DMS153 treated with DMSO at 0.1 percent for 48 hours (cell line): ENCODE results near the gene C14orf180.

ENCODE experiments used
- DNase-seq: peaks from one replicate; lab custom pipeline; 2025; ENCODE audit not compliant: unreplicated experiment; lab: John Stamatoyannopoulos, UW

The C14orf180 gene

DNA sequence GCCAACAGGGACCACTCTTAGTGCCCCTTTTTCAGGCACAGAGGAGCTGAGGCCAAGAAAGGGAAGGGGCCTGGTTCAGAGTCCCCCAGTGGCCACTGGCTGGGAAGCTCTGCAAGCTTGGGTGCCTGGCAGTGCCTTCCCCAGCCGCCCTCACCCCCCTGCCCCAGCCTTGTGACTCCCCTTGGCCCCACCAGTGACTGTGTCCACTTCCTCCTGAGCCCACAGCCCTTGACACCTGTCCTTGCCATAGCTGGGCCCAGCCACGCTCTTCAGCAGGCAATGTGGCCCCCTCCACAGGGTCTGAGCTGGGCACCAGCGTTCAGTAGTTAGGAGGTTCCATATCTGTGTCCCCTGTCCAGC is 19.0 kb upstream of the C14orf180 start:
- DNase-seq = no peak

DNA sequence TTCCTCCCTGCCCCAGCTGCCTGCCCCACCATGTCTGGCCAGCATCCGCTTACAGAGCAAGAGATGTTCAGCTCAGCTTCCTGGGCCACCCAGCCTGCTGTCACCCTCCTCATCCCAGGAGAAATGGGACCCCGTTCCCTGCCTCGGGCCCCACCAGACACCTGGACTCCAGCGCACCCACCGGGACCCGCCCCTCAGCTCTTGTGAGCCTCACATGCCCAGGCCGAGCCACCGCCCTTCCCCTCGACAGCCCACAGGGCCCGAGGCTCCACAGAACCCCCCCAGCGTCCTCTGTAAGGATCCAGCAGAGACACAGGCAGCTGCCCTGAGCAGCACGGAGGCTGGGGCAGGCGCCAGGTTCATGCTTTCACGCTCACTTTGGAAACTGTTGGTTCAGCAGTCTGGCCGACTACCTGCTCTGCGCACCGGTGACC is 18.4 kb upstream of the C14orf180 start:
- DNase-seq = no peak

DNA sequence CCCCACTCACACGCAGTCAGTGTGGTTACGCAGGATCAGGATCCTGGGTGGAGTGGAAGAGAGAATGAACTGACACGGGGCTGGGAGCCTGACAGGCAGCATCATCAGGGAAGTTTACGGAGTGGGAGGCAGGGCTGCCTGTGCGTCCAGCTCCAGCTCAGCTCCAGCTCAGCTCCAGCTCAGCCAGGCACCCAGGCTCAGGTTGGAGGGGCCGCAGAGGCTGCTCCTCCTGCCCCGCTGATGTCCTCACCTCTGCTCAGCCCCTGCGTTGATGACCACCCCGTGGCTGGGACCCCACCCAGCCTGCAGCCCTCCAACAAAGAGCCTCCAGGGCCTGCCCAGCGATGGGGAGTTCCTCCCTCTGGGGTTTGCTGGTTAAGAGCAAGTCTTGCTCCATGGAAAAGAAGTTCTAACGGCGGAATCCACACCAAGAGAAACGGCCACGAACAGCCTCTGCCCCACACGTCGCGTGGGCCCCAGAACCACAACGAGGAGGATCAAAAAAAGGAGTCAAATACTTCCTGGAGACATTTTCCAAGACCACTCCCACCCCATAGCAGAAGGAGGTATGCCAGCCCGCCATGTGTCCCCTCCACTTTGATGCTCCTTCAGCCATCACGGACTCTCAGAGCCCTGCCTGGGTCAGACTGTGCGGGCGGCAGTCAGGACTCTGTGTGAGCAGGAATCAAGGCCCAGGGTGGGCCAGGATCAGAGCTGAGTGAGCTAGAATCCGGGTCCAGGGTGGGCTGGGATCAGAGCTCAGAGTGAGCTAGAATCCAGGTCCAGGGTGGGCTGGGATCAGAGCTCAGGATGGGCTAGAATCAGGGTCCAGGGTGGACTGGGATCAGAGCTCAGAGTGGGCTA is 17.7 kb upstream of the C14orf180 start:
- no peak for DNase-seq

DNA sequence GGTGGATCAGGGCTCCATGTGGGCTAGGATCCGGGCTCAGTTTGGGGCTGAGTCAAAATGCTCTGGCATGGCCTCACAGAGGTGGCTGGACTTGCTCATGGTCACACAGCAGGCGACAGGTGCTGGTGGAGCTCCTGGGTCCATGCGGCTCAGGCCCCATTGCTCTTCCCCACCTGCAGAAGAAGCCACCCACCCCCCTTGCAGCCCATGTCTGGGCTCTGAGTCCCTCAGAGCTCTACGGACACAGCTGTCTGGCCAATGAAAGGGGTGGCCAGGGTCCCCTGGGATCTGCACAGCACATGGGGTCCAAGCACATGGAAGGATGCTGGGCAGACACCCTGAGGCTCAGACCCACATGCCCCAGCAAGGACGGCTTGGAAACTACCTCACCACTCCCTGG is 17.0 kb upstream of the C14orf180 start:
- no peak for DNase-seq

DNA sequence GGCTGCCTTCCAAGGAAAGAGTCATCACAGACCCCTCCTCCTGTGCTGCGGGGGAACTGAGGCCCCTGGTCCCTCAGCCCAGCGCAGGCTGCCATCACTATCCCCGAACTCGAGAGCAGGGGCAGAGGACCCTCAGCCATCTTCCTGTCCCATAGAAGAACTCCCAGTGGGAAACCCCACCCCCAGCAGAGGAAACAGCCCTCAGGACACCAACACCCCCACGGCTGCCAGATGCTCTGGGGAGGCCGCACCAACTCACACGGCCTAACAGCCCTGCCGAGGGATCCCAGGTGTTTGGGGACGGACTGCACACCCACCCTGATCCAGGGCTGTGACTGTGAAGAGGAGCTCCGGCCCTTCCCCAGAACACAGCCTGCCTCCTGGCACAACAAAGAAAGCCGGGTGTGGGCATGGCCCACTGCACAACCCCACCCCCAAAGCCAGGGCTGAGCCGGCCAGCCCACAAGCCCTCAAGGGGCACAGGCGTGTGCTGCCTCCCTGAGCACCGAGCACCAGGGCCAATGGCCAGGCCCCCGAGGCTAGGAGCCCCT is 16.3 kb upstream of the C14orf180 start:
- no peak for DNase-seq

DNA sequence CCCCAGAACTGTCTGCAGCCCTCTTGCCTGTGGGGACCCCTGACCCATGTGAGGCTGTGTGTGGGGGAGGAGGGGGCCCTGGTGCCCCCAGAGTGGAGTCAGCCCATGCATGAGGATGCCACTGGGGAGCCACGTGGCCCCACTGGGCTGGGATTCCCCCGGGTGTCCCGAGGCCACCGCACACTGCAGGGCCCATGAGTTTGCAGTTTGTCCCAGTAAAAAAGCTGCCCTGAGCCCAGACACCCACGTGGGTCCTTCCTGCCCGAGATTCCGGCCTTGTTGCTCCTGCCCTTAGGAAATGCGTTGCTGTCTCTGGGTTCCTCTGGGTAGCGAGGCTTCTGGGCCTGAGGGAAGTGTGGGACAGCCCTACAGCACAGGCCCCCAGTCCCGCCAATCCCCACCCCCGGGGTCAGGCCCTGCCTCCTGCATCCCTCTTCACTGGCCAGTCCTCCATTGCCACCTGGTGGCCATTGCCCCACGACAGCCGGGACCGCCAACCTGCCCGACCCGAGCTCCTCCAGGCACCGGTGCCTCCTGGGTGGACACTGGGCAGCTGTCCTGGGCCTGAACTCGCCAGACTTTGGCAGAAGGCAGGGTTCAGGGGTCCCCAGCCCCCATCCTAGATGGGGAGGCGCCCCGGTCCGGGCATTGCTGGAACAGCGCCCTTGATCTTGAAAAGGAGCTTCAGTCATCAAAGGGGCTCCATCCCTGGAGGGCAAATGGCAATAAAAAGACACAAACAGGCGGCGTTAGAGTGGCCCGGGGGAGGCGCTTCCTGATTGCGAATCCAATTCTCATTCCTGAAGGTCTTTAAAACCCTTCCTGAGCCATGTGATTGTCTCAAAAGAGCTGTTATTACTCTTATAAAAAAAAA is 15.6 kb upstream of the C14orf180 start:
- DNase-seq = no peak

DNA sequence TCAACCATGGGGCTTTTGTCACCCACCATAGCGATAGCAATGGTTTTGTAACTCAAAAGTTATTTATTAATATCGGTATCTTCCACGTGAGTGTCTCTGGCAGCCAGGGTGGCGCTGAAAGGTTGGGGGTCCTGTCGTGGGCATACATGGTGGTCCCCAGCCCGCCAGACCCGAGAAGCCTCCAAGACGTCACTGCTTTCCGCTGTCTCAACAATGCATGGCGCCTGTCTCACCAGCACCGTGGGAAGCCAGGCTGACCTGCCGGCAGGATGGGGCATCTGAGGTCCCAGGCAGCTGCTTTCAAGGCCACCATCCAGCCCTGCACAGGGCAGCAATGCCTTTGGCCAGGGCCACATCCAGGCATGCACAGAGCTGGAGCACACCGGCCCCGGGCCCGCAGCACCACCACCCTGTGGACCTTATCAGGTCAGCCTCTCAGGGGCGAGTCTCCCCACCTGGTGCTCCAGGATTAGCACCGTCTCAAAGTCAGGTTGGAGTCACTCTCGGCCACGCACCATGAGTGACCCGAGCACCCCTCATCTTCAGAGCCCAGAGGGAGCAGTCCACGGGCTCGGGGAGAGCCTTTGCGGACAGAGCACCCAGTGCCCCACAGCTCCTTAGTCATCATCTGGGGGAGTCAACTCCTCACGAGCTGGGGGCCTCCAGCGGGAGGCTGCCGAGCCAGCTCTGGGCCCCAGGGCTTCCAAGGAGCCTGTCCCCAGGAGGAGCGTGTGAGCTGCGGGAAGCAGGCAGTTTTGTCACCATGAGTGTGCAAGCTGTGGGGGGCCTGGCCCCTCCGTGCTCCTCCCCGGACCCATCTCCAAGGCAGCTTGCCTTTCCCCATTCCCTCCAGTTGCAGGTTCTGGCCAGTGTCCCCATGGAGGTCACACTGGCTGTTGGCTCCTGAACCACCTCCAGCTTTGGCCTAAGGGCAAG is 14.6 kb upstream of the C14orf180 start:
- DNase-seq = no peak

DNA sequence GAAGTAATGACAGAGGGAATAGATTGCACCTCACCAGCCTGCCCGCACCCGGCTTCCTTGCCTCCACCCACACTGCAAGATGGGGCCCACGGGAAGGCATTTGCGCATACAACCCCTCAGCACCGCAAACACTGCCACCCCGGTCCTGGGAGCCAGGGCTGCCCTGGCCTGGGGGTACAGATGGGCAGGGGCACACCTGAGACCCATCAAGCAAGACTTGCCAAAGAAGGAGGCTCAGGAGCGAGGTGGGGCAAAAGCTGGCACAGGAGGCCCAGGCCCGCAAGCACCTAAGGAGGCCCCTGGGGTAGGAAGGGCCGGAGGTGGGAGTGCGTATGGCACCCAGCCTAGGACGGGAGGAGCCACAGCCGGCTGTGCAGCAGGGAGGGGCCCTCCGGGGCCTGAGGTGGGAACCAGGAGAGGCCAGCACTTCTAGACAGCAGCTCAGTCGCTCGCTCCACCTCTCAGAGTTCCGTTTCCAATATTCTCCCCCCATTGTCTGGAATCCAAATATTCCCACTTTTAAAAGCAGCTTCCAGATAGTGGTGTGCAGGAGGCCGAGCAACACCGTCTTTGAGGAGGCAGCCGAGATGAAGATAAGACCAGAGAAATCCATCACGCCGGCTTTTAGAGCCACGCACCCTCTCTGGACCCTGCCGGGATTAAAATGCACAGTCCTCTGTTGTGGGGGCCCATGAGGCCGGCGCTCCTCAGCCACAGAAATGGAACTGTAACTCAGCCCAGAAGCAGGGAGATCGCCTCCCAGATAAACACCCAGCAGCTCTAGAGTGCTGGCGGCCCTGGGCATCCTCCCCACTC is 12.2 kb upstream of the C14orf180 start:
- DNase-seq = no peak

DNA sequence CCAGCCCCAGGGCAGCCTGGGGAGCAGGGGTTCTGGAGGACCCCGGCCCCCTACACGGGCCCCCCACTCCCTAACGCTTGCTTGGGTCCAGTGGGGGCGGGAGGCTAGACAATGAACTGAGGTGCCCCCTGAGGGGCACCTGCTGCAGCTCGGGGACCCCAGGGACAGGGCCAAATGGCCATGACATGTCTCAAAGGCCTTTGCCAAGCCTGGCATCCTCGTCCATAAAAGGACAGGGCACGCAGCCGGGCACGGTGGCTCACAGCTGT is 11.7 kb upstream of the C14orf180 start:
- no peak for DNase-seq

DNA sequence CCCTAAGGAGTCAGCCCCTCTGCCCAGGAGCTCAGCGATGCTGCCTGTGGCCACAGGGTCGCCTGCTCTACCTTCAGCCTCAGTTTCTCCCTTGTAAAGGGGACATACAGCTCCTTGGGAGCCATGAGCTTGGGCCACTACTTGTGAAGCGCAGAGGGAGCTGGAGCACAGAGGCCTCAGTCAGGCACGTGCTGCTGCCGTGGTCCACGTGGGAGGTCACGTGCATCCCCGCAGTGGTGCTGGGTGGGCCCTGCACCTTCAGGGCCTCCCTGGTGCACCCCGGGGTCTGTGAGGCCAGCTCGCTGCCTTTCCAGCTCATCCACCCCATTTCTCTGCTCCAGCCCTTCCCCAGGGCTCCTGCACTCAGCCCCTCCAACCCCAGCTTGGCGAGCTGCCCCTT is 10.9 kb upstream of the C14orf180 start:
- DNase-seq = no peak

DNA sequence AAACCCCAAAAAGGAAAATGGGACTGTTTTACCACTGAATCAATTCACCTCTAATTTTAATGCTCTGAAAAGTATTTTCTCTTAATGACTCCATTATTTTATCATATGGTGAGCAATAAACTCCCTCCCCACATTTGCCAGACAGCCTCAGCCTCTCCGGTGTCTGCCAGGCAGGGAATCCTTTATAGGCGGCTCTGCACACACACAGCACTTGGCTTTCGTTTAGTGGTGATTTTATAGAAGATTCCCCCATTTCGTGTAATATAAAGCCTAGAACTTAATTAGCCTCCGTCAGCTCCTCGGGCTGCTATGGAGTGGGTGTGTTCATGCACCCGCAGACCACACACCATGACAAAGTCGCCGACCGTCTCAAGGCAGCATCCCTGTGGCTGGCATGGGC is 10.1 kb upstream of the C14orf180 start:
- DNase-seq = no peak

DNA sequence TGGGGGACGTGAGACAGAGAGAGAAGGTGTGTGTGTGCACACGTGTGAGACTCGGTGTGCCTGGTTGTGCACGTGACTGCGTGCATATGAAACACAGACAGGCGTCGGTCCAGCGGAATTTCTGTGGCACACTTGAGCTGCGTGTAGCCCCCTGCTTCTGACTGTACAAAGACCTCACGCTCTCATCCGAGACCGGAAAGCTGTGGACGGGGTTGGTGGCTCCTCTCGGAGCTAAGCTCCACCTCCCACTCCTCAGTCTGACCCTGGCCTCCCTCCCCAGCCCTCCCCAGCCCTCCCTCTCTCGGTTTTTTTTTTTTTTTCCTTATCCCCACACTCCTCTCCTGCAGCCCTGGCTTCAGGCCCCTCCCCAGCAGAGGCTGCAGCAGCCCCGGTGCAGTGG is 8.3 kb upstream of the C14orf180 start:
- no peak for DNase-seq

DNA sequence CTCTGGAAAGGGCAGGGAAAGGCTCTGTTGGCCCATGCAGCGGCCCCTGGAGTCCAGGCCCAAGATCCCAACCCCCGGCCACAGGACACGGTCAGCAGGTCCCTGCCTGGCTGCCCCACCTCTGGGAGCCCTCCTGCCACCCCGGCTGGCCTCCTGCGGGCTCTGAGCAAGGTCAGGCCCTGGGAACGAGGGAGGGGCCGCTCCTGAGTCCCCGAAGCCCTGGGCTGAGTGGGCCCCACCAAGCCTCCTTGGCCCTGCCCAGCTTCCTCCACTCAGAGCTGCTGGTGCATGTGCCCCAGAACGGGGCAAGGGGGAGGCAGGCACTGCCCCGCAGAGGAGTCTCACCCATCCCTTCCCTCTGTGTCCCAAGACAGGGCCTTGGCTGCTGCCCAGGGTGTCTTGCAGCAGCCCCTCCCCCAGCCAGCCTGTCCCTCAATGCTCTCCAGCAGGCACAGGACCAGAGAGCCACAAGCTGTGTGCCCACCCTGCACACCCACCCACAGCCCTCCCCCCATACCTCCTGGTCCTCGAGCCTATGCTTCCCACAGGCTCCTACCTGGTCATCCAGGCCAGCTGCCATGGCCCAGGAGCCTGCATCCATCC is 7.4 kb upstream of the C14orf180 start:
- DNase-seq = no peak

DNA sequence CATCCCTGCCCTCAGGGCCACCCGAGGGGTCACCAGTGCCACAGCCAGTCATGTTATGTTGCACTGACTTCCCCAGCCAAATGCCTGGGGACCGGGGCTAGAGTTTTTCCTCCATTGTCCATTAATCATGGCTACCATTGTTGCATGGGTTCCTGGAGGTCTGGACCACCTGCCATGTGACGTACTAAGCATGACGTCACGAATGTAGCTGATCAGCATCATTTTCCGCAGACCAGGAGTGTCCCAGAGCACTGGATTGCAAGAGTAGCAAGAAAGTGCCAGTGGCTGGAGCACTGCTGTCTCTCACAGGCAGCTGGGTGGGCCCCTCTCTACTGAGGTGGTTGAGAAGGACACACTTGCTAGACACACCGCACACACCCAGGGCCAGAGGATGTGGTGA is 6.9 kb upstream of the C14orf180 start:
- no peak for DNase-seq

DNA sequence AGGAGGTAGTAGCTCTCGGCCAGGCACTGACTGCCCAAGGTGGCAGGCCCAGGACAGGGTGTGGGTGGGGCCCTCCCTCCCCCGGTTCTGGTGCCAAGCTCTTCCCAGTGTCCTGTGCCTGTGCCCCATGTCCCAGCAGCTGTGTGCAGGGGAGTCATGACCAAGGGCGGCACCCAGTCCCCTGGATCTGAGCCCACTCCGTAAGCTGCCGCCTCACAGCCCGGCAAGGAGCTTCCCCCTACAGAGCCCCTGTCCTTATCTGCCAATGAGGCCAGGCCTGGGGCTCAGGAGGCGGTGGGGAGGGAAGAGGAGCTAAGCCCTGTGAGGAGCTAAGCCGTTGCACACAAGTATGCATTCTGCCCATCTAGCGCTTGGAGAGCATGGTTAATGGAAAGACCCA is 5.6 kb upstream of the C14orf180 start:
- no peak for DNase-seq

DNA sequence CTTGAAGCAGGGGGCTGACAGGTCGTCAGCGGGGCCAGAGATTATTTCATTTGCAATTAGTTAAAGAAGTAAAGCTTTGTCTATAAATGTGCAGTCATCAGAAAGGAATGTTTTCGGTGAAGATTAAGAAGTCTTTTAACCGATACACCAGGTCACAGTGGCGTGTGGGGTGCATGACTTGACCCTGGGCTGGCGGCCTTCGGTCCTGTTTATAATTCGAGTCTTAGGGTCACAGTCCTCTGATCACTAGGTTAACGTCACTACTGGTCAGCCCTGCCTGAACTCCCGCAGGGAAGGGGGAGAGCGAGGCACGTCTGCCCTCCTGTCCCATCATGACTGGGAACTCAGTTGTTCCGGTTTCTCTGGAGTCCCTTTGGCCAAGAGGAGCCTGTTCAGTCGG is 5.0 kb upstream of the C14orf180 start:
- no peak for DNase-seq

DNA sequence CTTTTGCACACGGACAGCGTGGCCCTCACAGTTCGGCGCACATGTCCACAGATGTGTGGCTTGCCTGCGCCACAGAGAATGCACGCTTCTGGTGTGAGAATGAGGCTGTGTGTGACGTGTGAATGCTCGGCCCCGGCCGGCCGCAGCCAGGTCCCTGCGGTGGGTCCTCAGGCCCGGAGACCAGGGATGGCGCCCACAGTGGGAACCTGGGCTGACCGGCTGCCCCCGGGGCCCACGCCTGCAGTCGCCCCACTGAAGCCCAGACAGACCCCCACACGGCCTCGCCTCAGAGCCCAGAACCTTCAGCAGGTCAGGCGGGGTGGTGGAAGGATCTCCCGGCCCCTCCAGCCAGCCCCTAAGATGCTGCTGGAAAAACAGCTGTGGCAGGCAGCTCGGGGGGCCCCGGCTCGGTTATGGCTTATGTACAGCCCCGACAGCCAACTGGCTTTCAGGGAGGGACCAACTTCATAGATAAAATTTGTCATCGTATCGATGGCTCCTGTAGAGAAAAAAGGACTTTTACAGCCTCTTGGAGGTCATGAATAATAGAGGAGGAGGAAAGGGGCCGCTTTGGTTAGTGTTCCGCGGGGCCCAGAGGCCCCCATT is 4.5 kb upstream of the C14orf180 start:
- DNase-seq = no peak

DNA sequence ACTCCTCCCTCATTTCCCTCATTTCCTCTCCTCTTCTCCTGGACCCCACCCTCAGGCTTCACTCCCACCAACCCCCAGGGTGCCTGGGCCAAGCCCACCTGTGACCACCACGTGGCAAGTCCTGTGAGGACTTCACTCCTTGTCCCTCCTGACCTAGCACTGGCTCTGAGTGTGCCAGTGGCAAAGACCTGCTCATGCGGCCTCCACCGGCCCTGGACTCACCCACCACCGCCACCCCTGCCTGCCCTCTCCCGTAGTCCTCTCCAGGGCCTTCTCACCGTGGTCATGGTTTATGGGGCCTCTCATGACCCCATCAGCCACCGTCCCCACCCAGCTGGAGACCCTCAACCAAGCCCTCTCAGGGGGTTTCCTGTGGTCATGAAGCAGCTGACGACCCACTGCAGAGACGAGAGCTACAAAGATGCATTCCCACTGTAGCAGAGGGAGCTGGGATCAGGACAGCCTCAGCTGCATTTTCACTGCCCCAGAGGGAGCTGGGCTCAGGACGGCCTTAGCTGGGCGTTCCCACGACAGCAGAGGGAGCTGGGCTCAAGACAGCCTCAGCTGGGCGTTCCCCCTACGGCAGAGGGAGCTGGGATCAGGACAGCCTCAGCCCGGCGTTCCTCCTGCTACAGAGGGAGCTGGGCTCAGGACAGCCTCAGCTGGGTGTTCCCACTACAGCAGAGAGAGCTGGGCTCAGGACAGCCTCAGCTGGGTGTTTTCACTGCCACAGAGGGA is 3.2 kb upstream of the C14orf180 start:
- DNase-seq = no peak

DNA sequence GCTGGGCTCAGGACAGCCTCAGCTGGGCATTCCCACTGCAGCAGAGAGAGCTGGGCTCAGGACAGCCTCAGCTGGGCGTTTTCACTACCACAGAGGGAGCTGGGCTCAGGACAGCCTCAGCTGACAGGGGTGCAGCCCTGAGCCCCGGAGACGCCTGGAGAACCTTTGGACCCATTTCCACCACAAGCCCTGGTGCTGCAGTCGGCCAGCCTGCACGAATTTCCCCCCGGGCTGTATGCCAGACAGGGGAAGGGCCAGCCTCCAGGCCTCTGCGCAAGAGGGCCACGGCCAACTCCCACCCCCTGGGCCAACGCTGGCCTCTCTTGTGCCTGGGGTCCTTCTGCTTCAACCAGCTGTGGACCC is 2.6 kb upstream of the C14orf180 start:
- no peak for DNase-seq
